GM19395 (cell line): ENCODE results near the gene CNGA4.

Source experiments
- ATAC-seq: cut with Tn5 transposase; IDR thresholded peaks from one replicate; pipeline ENCODE4 v1.9.1; 2021; ENCODE audit warnings: mild to moderate bottlenecking, moderate library complexity; ENCODE audit not compliant: unreplicated experiment

CNGA4 gene, protein sequence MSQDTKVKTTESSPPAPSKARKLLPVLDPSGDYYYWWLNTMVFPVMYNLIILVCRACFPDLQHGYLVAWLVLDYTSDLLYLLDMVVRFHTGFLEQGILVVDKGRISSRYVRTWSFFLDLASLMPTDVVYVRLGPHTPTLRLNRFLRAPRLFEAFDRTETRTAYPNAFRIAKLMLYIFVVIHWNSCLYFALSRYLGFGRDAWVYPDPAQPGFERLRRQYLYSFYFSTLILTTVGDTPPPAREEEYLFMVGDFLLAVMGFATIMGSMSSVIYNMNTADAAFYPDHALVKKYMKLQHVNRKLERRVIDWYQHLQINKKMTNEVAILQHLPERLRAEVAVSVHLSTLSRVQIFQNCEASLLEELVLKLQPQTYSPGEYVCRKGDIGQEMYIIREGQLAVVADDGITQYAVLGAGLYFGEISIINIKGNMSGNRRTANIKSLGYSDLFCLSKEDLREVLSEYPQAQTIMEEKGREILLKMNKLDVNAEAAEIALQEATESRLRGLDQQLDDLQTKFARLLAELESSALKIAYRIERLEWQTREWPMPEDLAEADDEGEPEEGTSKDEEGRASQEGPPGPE

GRCh38 chr11:6238902-6239301 lies at the start of gene CNGA4:
TSS of gene CNGA4 (plus strand) at chr11:6239089. CDS start at chr11:6239207, 118 bp downstream.
- ATAC-seq = no peak

- ATAC-seq = no peak
These were observed 47.1 kb upstream of the CNGA4 start for GRCh38 chr11:6191742-6192141.

DNA sequence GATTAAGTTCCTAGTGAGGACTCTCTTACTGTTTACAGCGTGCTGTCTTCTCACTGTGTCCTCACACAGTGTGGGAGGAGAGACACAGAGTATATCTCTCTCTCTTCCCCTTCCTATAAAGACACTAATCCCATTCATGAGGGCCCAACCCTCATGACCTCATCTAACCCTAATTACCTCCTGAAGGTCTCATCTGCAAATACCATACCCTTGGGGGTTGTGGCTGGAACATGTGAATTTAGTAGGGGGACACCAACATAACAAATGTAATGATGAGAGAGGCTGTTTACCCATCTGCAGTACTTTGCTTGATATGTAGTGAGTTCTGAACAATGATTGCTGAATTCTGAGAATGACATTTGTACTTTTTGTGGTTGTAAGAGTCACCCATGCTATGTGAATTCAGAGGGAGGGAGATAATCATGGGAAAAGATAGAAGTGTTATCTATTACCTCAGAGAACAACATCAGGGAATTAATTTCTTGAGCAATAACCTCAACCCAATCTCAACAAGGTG lies 44.8 kb upstream of the CNGA4 start:
- no peak for ATAC-seq

- no peak for ATAC-seq
These were observed 42.5 kb upstream of the CNGA4 start for GRCh38 chr11:6196396-6196795.

- ATAC-seq = no peak
These were observed 41.3 kb upstream of the CNGA4 start for GRCh38 chr11:6197466-6198200.

DNA sequence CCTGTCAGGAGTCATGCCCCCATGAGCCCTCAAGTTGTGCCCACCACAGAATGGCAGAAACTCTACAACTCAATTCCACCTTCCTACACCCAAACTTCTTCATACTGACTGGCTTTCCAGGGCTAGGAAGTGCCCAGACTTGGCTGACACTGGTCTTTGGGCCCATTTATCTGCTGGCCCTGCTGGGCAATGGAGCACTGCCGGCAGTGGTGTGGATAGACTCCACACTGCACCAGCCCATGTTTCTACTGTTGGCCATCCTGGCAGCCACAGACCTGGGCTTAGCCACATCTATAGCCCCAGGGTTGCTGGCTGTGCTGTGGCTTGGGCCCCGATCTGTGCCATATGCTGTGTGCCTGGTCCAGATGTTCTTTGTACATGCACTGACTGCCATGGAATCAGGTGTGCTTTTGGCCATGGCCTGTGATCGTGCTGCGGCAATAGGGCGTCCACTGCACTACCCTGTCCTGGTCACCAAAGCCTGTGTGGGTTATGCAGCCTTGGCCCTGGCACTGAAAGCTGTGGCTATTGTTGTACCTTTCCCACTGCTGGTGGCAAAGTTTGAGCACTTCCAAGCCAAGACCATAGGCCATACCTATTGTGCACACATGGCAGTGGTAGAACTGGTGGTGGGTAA lies 39.6 kb upstream of the CNGA4 start, which contains the start of gene OR52W1:
Gene OR52W1, plus strand, starts transcription at position 51 of the 637 bp plus-strand sequence. Its CDS starts 0 bp downstream, at position 51.
- no peak for ATAC-seq

GRCh38 chr11:6200975-6201374 lies 37.9 kb upstream of the CNGA4 start:
- no peak for ATAC-seq

GRCh38 chr11:6201481-6201880 lies 37.4 kb upstream of the CNGA4 start:
- ATAC-seq = no peak

DNA sequence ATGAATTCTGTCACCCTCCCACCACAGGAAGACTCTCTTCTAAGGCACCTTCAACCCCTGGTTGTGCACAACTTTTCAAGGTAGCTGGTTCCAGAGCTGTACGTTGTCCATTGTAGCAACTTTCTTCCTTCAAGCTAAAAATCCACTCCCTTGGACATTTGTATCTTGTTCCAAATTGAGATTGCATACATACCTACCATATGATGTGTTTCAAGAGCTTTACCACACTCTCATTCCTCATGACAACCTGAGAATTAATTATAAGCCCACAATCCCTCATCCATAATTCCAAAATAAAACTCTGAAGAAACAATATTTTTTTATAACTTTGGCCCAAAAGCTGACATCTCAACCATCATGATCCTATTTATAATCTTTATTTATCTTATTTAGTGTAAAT lies 36.8 kb upstream of the CNGA4 start:
- ATAC-seq = no peak

GRCh38 chr11:6203327-6203726 lies 35.6 kb upstream of the CNGA4 start:
- ATAC-seq = peak; percentile 81

- no peak for ATAC-seq
These were observed 34.2 kb upstream of the CNGA4 start for GRCh38 chr11:6204706-6205105.

DNA sequence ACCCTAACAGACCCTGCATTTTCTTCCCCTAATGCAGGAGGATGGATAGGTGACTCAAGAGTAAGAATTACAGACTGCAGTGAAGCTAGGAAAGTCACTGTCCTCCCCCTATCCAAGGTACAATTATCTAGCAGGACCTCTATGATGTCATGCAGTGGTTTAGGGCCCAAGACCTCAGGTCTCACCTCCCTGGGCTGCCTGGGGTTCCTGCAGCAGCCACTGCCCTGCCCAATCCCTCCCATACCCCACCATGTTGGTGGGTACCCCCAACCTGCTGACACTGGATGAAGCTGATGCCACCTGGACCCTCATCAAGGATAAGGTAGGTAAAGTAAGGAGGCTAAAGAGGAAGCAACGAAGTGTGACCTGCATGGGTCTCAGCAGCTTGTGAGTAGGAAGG lies 33.5 kb upstream of the CNGA4 start, which contains the start of gene C11orf42:
Gene C11orf42, plus strand, starts transcription at position 192 of the 400 bp plus-strand sequence. Its CDS starts 59 bp downstream, at position 251.
- ATAC-seq = no peak

DNA sequence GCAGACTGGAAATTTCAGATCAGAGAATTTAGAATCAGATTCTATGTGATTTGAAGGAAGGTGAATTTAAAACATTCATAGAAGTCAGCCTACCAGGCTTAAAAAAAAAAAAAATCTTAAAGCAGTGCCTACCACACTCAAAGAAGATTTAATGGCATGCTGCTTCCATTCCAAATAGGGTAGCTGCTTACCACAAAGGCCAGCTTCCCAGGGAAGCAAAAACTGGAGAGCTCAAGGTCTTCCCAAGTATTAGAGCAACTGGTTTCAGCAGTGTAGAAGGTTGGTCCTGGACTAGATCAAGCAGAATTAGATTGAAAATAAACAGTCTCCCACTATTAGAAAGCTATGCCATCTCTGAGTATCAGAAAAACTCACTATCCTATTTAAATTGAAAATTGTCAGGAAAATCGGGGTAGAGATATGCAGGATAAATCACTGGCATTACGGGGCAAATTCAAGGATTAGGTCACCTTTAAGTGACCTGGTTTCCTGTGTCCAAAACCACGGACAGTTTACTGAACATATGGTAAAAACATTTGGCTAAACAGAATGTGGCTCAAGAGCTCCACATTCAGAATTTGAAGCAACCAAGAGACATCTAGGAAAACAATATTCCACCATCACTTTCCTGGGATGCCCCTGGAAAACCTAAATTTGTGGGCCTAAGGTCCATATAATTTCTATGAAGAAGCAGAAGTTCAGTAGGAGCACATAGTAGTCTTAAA lies 32.3 kb upstream of the CNGA4 start:
- ATAC-seq = no peak

GRCh38 chr11:6209801-6210200 lies 29.1 kb upstream of the CNGA4 start:
- ATAC-seq = no peak

DNA sequence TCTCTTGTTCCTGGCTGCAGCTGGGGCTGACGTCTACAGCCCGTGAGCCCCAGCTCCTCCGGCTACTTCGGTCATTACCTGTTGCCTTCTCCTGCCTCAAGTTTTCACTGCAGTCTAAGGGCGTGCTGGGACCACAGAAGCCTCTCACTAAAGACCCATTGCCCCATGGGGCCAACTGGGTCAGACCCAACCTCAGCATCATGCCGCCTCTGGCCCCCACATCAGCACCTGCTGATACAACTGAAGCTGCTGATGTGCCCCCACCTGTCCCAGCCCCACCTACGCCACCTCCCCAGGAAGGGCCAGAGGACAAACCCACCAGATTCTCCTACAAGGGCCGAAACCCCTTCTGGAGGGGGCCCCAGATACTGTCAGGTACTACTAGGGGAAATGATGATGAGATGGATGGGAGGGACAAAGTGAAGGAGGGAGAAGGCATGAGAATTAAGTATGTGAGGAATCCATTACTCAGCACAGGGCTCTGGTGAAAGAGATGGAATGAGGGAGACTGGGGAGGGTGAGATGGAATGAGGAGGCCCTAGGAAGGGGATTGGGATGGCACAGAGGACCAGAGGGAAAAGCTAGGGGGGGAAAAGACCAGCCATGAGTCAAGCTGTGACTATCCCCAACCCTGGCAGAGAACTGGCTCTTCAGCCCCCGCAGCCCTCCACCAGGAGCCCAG lies 28.5 kb upstream of the CNGA4 start:
- ATAC-seq = no peak

GRCh38 chr11:6214530-6214929 lies 24.4 kb upstream of the CNGA4 start:
- ATAC-seq = no peak

GRCh38 chr11:6216501-6216900 lies 22.4 kb upstream of the CNGA4 start:
- no peak for ATAC-seq

DNA sequence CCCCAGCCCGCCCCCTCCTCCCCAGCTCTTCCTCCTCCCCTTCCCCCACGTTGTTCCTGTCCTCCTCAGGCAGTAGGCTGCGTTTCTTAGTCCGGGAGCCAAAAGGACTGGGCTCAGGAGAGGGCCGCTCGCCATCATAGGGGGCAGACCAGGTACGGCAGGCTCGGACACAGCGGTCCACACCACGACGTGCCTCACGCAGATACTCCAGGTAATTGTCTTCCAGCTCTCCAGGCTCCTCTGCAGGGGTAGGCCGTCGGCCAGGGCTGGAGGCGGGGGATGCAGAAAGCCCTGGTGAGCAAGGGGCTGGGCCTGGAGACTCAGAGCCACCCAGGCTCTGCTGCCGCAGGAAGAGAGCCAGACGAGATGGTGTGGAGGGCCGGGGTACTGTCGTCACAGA lies 21.2 kb upstream of the CNGA4 start:
- no peak for ATAC-seq

DNA sequence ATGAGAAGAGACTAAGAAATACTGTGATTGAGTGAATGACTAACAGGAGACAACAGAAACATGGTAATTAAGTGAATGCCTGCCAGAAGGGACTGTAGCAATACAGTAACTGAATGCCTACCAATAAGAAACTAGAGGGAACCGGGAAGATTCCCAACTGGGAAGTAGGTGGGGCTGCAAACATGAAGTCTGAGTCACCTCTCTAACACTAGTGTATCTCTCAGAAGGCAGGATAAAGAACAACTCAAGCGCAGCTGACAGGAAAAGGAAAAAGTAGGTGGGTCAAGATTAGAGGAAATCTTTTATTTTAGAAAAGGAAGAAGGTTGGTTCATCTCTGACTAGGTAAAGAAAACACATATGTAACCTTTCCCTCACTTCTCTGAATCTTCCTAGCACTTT lies 19.5 kb upstream of the CNGA4 start:
- ATAC-seq = no peak

GRCh38 chr11:6223854-6224253 lies 15.0 kb upstream of the CNGA4 start:
- ATAC-seq = no peak
